GM21381 (cell line): Measurements from ENCODE around the gene PTGIS.

Source experiments
- ATAC-seq: cut with Tn5 transposase; IDR thresholded peaks from one replicate; pipeline ENCODE4 v1.9.1; 2021; ENCODE audit warnings: mild to moderate bottlenecking, moderate library complexity; ENCODE audit not compliant: unreplicated experiment

PTGIS gene

GRCh38 chr20:49532285-49532946 is 35.5 kb downstream of the PTGIS start:
- no peak for ATAC-seq

GRCh38 chr20:49529470-49529869 is 38.5 kb downstream of the PTGIS start:
- ATAC-seq = no peak

- no peak for ATAC-seq
These were observed 41.4 kb downstream of the PTGIS start for GRCh38 chr20:49526568-49526967.

GRCh38 chr20:49526056-49526455 is 41.9 kb downstream of the PTGIS start:
- ATAC-seq = no peak

- ATAC-seq = no peak
These were observed 44.1 kb downstream of the PTGIS start for GRCh38 chr20:49523767-49524360.

GRCh38 chr20:49521356-49521755 is 46.6 kb downstream of the PTGIS start:
- no peak for ATAC-seq

- no peak for ATAC-seq
These were observed 48.1 kb downstream of the PTGIS start for GRCh38 chr20:49519777-49520359.

- no peak for ATAC-seq
These were observed 48.7 kb downstream of the PTGIS start for GRCh38 chr20:49519212-49519712.

- ATAC-seq = no peak
These were observed 49.4 kb downstream of the PTGIS start for GRCh38 chr20:49518576-49518975.

GRCh38 chr20:49517805-49518100 is 50.2 kb downstream of the PTGIS start:
- no peak for ATAC-seq

GRCh38 chr20:49516916-49517804 is 50.8 kb downstream of the PTGIS start:
- ATAC-seq = no peak

- no peak for ATAC-seq
These were observed 52.4 kb downstream of the PTGIS start for GRCh38 chr20:49515586-49515985.

- ATAC-seq = no peak
These were observed 54.4 kb downstream of the PTGIS start for GRCh38 chr20:49513517-49513916.

- no peak for ATAC-seq
These were observed 54.9 kb downstream of the PTGIS start for GRCh38 chr20:49513009-49513408.

GRCh38 chr20:49511788-49512525 is 56.0 kb downstream of the PTGIS start:
- ATAC-seq = no peak

- no peak for ATAC-seq
These were observed 57.3 kb downstream of the PTGIS start for GRCh38 chr20:49510562-49511122.

- ATAC-seq = no peak
These were observed 59.3 kb downstream of the PTGIS start for GRCh38 chr20:49508435-49509199.

GRCh38 chr20:49507741-49508434 is 60.0 kb downstream of the PTGIS start:
- ATAC-seq = no peak

- no peak for ATAC-seq
These were observed 62.4 kb downstream of the PTGIS start for GRCh38 chr20:49505518-49505917.
